NCI-H2227 (cell line): ENCODE results near the gene ZNF613.
"Not testable (repeated sequence)": the region's sequence is repeated elsewhere in the genome, so short reads cannot be mapped to it uniquely, and the experiment has no call there.

ENCODE experiments used
- DNase-seq: peaks from one replicate; lab custom pipeline; 2025; ENCODE audit not compliant: unreplicated experiment; lab: John Stamatoyannopoulos, UW

ZNF613 gene

DNA sequence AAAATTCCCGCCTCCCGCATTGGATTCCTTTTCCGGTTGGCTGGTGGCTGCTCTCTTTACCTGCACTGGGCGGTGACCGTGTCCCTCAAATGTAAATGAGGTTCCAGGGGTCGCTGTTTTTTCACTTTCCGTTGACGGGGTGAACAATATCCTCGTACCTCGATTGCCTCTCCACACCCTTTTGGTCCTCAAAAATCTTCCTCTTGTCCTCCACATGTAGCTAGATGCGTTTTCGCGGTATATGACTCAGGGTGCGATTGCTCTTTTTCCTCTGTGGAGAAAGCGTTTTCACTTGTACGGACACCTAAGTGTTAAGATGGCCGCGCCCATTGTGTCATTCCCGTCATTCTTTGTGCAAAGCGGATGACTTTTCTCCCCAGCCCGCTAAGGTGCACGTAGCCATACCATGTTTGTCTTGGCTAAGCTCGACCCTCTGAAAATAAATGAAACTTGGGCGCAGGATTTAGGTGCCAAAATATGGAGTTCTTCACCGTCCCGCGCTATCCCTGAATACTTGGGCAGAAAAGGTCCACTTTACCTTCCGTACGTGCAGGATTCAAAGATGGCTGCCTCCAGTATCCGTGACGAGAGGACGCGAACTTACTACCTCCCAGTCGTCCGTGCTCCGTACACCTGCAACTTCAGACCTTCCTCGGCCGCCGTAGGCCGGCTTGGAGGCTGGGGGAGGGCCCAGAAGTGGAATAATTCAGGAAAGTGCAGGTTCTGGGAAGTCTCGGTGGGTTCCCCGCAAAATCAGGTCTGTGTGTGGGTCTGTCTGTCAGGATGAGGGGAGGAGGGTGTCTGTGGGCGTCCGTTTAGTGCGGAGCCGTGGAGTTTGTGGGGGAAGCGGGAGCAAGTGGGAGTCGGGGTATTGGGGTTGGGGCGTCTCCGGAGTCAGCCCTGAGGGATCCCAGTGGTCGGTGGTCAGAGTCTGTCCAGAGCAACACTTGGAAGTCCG lies at the start of gene ZNF613:
Gene ZNF613, plus strand, starts transcription at position 689 of the 958 bp plus-strand sequence. CDS start 8,749 bp downstream, outside the sequence.
- peak; percentile 90 for DNase-seq

DNA sequence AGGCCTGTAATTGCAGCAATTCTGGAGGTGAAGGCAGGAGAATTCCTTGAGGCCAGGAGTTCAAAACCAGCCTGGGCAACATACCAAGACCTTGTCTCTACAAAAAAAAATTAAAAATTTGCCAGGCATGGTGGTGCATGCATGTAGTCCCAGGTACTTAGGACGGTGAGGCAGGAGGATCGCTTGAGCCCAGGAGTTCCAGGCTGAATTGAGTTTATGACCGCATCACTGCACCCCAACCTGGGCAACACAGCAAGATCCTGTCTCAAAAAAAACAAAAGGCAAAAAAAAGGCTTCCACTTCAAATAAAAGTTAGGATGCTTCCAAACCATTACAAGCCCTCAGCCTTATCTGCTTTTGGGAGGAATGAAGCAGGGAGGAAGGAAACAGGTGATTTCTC lies 44.8 kb upstream of the ZNF613 start:
- DNase-seq: no peak

DNA sequence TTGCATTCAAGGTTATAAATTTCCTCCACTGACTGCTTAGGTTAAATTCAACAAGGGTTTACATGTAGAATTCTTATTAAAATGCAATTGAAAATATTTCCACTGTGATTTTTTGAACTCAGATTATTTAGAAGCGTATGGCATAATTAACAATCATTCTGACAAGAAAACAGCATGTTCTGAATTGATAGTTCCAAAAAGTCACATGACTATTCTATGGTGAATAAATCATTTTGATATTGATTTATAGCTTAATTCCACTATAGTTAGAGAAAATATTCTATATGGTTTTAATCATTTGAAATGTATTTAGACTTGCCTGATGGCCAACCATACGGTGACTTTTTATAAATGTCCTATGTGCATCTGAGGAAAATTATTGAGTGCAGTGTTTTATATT lies 42.6 kb upstream of the ZNF613 start:
- DNase-seq: no peak

DNA sequence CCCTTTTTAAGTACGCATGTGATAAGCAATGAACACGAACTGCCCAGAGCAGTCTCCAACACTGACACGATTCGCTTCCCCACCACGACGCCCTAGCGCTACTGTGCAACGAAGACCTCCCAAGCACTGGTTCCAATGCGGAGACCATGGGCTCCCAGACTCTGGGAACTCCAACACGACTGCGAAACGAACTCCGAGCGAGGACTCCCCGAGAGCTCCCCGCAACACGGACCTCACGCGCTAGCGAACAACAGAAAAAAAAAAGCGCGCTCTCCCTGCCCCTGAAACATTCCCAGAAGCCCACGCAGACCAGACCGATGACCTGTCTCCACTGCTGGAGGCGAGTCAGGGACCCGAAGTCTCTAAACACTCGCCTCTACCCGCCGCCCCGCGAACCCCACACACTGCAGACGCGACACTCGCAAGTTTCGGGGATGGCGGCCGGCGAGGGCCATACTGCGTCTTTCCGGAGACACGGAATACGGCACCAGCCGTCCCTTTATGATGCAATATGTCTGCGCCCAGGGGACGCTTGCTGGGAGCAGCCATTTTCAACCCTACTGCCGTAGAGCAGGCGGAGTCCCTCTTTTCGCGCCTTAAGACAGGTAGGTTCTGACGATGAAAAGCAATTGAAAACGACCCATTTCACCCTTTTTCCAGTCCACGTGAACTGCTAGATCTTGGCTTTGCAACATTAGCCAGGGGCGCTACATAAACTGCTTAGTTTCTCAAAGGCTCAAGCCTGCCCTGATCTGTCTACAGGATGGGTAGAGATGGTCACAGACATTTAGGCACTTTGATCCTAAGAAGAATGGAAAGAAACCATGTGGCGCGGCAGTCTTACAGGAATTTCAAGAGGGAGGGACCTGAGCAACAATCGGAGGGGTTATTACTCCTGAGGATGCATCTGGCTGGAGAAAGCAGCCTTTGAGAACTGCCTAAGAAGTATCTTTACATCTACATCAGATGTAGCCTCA lies 39.5 kb upstream of the ZNF613 start, which contains the start of gene ZNF577:
Gene ZNF577, minus strand, starts transcription at position 430 of the 977 bp plus-strand sequence. CDS start 7,569 bp downstream, outside the sequence.
- no peak for DNase-seq

DNA sequence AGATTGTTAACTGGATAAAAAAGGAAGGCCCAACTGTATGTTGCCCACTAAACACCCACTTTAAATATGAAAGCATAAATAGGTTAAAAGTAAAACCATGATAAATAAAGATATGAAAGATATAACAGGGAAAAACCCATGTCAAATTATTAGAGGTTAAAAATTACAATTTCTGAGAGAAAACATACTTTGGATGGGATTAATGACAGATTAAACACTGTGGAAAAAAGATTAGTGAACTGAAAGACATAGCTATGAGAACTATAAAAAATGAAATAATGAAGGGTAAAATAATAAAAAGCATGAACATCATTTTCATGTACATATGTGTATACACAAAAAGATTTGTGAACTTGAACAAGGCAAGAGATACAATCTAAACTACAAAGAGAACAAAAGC lies 37.3 kb upstream of the ZNF613 start:
- no peak for DNase-seq

DNA sequence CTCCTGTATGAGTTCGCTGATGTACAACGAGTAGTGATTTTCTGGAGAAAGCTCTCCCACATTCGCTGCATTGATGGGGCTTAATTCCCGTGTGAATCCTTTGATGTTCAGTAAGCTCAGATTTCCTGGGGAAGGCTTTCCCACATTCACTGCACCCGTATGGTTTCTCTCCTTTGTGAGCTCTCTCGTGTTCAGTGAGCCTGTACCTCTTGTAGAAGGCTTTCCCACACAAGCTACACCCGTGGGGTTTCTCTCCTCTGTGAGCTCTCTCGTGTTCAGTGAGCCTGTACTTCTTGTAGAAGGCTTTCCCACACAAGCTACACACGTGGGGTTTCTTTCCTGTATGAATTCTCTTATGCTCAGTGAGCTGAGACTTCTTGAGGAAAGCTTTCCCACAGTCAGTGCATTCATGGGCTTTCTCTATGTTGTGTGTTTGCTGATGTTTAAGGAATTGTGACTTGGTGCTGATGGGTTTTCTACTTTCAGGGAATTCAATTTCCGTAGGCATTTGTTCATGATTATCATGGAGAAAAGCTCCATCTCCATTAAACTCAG lies 36.0 kb upstream of the ZNF613 start:
- DNase-seq: no peak

DNA sequence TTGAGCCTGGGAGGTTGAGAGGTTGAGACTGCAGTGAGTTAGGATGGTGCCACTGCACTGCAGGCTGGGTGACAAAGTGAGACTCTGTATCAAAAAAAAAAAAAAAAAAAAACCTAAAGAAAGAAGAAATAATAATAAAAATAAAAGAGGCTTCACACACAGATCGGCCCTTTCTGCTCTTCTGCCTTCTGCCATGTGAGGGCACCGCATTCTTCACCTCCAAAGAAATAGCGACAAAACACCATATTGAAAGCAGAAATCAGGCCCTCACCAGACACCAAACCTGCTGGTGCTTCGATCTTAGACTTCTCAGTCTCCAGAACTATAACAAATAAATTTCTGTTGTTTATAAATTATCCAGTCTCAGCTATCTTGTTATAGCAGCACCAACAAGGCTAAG lies 25.4 kb upstream of the ZNF613 start:
- DNase-seq: no peak

DNA sequence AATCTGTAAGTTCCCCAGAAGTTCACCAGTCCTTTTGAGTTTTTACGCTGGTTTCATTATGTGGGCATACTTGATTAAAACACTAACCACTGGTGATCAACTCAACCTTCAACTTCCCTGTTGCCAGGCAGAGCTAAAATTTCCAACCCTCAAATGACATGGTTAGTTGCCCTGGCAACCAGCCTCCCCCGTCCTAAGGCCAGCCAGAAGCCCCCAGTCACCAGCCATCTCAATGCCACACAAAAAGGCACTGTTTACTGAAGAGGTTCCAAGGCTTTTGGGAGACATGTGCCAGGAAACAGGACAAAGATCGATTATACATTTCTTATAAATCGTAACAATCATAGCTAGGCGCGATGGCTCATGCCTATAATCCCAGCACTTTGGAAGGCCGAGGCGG lies 24.1 kb upstream of the ZNF613 start:
- no peak for DNase-seq

DNA sequence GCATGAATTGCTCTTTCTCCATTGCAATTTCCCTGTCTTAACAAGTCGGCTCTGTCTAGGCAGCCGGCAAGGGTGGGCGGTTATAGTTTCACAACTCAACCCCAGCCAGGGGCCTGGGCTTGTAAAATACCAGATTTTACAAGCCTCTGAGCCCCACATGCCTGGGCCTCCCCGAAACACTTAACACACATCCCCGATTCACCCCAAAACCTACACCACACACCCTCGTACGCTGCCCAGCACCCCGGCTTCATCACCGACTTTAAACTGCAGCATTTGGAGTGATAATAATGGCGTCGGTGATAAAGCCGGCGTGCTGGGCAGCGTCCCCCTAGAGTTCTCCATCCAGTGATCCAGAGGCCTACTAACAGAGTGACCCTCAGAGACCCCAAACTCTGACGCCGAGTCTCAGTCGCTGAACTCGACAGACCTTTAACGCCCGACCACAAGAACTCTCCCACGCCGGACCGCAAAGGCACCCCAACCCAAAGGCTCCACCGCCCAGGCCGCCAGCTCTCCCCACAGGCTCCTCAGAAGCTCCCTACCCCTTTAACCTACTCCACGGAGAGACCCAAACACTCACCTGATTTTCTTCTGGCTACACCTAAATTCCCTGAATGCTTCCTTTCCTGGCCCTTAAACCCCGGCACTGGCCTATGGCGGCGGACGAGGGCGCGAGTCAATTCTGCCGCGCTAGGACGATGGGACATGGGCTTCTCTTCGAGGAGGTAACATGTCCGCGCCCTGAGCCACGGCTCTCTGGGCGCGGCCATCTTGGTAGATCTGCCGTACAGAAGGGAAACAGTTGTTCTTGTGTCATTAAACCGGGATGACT lies 22.7 kb upstream of the ZNF613 start, which contains the start of gene ZNF649:
Gene ZNF649, minus strand, starts transcription at position 687 of the 835 bp plus-strand sequence. CDS start 4,910 bp downstream, outside the sequence.
- peak; percentile 83 for DNase-seq

DNA sequence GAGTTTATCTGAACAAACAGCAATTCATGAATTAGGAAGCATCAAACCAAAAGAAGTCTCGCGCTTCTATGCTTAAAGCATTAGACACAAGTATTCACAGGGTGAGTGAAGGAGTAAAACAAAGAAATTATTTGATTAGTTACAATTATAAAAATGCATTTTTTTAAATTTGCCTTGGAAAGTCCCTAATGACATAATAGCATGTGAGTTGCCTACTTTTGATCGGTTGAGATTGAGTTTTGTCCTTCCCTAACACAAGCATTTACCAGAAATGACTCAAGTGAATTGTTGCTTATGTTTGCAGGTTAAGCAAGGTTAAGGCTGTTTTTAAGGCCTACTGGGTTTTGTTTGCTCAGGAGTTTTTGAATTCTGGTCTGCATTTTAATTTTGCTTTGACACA lies 22.1 kb upstream of the ZNF613 start:
- no peak for DNase-seq

DNA sequence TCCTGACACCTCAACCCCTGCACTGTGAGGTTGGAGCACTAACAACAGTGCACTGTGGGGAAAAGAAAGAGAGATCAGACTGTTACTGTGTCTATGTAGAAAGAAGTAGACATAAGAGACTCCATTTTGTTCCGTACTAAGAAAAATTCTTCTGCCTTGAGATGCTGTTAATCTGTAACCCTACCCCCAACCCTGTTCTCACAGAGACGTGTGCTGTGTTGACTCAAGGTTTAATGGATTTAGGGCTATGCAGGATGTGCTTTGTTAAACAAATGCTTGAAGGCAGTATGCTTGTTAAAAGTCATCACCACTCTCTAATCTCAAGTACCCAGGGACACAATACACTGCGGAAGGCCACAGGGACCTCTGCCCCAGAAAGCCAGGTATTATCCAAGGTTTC lies 21.6 kb upstream of the ZNF613 start:
- DNase-seq: not testable (repeated sequence)

DNA sequence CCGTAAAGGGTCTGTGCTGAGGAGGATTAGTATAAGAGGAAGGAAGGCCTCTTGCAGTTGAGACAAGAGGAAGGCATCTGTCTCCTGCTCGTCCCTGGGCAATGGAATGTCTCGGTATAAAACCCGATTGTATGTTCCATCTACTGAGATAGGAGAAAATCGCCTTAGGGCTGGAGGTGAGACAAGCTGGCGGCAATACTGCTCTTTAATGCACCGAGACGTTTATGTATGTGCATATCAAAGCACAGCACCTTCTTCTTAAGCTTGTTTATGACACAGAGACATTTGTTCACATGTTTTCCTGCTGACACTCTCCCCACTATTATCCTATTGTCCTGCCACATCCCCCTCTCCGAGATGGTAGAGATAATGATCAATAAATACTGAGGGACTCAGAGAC lies 21.2 kb upstream of the ZNF613 start:
- not testable (repeated sequence) for DNase-seq

DNA sequence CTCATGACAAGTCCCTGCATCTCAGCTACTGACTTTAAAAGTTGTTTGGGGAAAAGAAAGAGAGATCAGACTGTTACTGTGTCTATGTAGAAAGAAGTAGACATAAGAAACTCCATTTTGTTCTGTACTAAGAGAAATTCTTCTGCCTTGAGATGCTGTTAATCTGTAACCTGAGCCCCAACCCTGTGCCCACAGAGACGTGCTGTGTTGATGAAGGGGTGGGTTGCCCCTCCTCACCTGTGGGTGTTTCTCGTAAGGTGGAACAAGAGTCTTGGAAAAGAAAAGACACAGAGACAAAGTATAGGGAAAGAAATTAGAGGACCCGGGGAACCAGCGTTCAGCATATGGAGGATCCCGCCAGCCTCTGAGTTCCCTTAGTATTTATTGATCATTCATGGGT lies 19.3 kb upstream of the ZNF613 start:
- not testable (repeated sequence) for DNase-seq

DNA sequence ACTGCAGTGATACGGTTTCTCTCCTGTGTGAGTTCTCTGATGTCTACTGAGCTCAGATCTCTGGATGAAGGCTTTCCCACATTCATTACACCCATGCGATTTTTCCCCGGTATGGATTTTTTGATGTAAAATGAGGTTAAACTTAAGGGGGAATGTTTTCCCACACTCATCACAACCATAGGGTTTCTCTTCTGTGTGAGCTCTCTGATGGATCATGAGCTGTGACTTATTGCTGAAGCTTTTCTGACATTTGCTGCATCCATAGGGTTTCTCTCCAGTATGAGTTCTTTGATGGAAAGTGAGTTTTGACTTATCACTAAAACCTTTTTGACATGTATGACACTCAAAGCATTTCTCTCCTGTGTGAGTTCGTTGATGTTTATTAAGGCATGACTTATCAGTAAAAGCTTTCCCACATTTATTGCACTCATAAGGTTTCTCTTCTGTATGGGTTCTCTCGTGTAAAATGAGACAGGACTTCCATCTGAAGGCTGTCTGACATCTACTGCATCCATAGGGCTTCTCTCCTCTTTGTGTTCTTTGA lies 11.9 kb upstream of the ZNF613 start:
- no peak for DNase-seq

DNA sequence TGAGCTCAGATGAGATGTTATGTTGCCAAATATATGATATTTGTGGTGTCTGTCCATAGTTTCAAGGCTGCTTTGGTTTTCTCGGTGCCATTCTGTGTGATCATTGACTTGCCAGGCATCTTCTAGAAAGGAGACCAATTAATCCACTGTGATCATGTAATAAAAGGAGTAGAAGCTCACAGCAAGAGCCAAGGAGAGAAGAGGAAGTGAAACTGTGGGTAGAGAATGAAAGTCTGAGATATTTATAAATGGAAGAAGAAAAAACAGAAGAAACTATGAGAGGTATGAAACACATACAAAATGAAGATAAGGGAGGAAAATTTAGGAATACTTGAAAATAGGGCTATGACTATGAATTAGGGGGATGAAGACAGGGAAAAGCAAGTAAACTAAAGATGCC lies 11.1 kb upstream of the ZNF613 start:
- DNase-seq: no peak

DNA sequence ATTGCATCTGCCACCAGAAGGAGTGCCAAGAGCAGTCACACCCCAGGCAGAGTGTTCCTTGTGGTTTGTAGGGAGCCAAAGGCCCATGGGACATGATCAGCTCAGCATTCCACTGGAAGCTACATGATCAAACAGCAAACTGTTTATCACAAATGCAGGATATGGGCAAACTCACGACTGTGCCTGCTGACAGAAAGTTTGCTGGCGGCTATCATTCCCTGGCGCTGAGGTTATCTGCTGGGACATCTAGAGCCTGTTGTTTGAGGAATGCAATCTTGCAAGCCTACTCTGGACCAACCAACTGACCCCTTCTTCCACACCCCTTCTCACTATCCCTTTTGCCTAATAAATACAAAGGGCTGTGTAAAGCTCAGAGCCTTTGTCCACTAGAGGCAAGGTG lies 7.7 kb upstream of the ZNF613 start:
- DNase-seq: no peak

DNA sequence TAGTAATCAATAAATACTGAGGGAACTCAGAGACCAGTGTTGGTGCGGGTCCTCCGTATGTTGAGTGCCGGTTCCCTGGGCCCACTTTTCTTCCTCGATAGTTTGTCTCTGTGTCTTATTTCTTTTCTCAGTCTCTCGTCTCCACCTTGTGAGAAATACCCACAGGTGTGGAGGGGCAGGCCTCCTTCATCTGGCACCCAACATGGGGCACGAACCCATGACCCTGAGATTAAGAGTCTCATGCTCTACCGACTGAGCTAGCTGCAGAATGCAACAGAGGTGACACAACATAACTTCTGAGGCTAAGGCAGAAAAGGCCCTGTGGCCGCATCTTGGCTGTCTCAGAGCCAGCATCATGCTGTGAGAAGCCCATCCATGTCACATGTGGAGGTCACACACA lies 5.3 kb upstream of the ZNF613 start:
- no peak for DNase-seq

DNA sequence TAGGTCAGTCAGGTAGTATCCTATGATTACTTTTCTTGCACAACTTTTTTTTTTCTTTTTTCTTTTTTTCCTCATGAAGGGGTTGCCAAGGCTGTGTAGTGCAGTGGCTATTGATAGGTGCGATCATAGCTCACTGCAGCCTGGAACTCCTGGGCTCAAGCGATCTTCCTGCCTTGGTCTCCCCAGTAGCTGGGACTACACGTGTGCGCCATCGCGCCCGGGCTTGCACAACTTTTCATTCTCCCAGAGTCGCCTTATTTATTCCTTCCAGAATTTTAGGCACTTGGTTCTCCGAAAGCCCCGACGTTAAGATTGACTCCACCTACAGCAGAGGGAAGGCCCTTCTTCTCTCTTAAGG lies 867 bp upstream of the ZNF613 start:
- no peak for DNase-seq

DNA sequence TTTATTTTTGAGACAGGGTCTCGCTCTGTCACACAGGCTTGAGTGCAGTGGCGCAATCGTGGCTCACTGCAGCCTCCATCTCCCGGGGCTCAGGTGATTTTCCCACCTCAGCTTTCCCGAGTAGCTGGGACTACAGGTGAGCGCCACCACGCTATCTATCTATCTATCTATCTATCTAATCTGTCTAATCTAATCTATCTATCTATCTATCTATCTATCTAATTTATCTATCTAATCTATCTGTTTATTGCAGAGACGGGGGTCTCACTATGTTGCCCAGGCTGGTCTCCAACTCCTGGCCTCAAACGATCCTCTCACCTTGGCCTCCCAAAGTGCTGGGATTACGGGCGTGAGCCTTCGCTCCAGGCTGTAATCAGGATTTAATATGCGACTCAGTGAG lies 587 bp downstream of the ZNF613 start:
- DNase-seq: no peak

DNA sequence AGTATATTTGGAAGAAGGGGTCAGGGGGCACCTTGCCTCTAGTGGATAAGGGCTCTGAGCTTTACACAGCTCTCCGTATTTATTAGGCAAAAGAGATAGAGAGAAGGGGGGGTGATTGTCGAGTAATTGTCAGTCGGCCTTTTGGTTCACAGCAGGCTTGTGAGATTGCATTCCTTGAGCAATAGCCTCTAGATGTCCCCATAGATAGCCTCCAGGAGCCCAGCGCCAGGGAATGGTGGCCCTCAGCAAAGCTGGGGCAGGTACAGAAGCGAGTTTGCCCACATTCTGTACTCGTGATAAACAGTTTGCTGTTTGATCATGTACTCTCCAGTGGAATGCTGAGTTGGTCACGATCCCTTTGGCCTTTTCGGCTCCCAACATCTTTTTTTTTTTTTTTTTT lies 4.6 kb downstream of the ZNF613 start:
- no peak for DNase-seq
